ENCODE data around the gene YIPF4. TPM values are rescaled to one million over a fixed set of nuclear protein-coding genes. Genes with fewer than 3 reads are reported as not detected.

Gene YIPF4
- total RNA-seq, 4 donors from 2014 or later: 14.7 to 29.9 (median 19.7) TPM

GRCh38 chr2:32250290-32250689, 27.4 kb upstream of the YIPF4 start:
- 77 to 81% methylated on average over 10 of the region's 10 CpGs for WGBS, 2 donors
- intact Hi-C loops (cut with DNase I; ENCODE audit: low total_unique reads): no loop called here

GRCh38 chr2:32258242-32258641, 19.5 kb upstream of the YIPF4 start:
- no peak for DNase-seq (ENCODE audit: low spot score in 2 of 2)
- TF ChIP-seq CTCF (IDR thresholded peaks at IDR 0.05): no peak
- no peak for TF ChIP-seq POLR2A (IDR thresholded peaks at IDR 0.05)

More at GRCh38 chr2:32250290-32250689, 27.4 kb upstream of the YIPF4 start:
- H3K4me3 ChIP-seq (ENCODE audit: low read depth, poor library complexity, severe bottlenecking): no peak overlapping the region
- no peak for DNase-seq (ENCODE audit: low spot score in 2 of 2)
- TF ChIP-seq POLR2A (IDR thresholded peaks at IDR 0.05) (no peak), CTCF (IDR thresholded peaks at IDR 0.05) (no peak)

GRCh38 chr2:32260376-32260775, 17.3 kb upstream of the YIPF4 start:
- no peak for DNase-seq (ENCODE audit: low spot score in 2 of 2)
- H3K4me3 ChIP-seq (ENCODE audit: low read depth, poor library complexity, severe bottlenecking): no peak overlapping the region
- 95 to 96% methylated on average over 2 of the region's 2 CpGs for WGBS, 2 donors
- intact Hi-C loops (cut with DNase I; ENCODE audit: low total_unique reads): no loop called here
- TF ChIP-seq POLR2A (IDR thresholded peaks at IDR 0.05) (no peak), CTCF (IDR thresholded peaks at IDR 0.05) (no peak)

More at GRCh38 chr2:32258242-32258641, 19.5 kb upstream of the YIPF4 start:
- intact Hi-C loops (cut with DNase I; ENCODE audit: low total_unique reads): no loop called here
- H3K4me3 ChIP-seq (ENCODE audit: low read depth, poor library complexity, severe bottlenecking): no peak overlapping the region
- 82 to 84% methylated on average over 13 of the region's 13 CpGs for WGBS, 2 donors

- peak in 1 of 2 donors; percentile 23 for DNase-seq (ENCODE audit: low spot score in 2 of 2)
- intact Hi-C loops (cut with DNase I; ENCODE audit: low total_unique reads): no loop called here
- no peak overlapping the region for H3K4me3 ChIP-seq (ENCODE audit: low read depth, poor library complexity, severe bottlenecking)
- 86 to 87% methylated on average over 3 of the region's 3 CpGs for WGBS, 2 donors
- TF ChIP-seq POLR2A (IDR thresholded peaks at IDR 0.05) (no peak), CTCF (IDR thresholded peaks at IDR 0.05) (no peak)
Observed at GRCh38 chr2:32262105-32262504, 15.6 kb upstream of the YIPF4 start.

- DNase-seq (ENCODE audit: low spot score in 2 of 2): peak in 1 of 2 donors; percentile 48
- intact Hi-C loops (cut with DNase I; ENCODE audit: low total_unique reads): no loop called here
- H3K4me3 ChIP-seq (ENCODE audit: low read depth, poor library complexity, severe bottlenecking): no peak within 1 kb of the TSS
- 73 to 74% methylated on average over 7 of the region's 7 CpGs for WGBS, 2 donors
- TF ChIP-seq CTCF (IDR thresholded peaks at IDR 0.05): no peak
- no peak for TF ChIP-seq POLR2A (IDR thresholded peaks at IDR 0.05)
Observed at GRCh38 chr2:32264422-32265105, 13.1 kb upstream of the YIPF4 start, which contains the start of gene NLRC4. Gene NLRC4, minus strand, starts transcription at chr2:32264886. Its CDS starts 8,111 bp downstream, at chr2:32256775.
